ENCODE measurements around the gene APOA4.
"Not testable (repeated sequence)": the region's sequence is repeated elsewhere in the genome, so short reads cannot be mapped to it uniquely, and the experiment has no call there.

Gene APOA4

DNA sequence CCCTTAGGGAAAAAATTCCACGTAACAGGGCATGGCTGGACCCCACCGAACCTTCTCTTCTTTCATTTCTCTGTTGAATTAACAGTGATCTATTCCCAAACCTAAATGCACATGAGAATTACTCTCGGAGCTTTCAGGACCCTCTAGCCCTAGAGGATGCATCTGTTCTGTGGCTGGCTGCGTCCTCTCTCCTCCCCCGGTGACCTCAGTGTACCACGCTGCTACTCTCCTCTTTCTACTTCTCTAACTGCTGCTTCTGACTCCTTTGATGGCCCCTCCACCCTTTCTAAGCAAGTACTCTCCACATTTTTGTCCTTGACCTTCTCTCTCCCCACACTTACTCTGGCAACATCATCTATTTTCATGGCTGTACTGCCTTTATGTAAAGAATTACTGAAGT, 26.4 kb upstream of the APOA4 start:
- FAIRE-seq (no peak), DNase-seq (ENCODE audit: low spot score) (no peak)

DNA sequence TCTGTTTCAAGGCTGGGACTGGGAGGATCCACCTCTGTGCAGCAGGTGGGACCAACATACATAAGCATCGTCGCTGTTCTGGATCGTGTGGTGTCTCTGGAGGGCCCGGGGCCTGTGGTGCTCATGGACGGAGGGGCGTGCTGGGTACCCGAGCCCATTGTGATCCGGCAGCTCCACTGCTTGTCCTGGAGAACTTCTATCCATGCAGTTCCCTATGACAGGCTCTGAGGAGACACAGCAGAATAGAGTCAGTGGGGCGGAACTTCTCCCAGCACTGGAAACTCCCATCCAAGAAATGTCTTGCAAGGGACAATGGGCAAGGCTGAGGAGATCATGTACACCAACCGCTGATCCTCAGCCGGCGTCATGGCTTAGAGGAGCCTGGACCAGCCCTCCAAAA, 26.0 kb upstream of the APOA4 start:
- no peak for FAIRE-seq

DNA sequence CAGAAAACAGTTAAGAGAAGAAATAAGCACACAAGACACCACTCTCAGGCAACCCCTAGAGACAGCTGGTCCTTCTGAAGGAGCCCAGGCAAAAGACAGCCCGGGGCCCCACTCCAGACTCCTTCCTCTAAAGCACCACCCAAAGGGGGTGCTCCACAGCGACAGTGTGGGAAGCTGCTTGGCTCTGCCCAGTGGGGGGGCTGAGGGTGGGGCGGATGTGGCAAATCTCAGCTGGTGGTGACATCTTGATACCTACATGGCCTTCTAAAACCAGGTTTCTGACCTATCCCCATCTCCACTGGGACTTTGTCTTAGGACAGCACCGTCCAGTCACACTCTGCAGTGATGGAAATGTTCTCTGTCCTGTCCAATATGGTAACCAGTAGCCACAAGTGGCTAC, 24.5 kb upstream of the APOA4 start:
- no peak for DNase-seq (ENCODE audit: low spot score)
- no peak for FAIRE-seq

More for the DNA sequence above, 26.0 kb upstream of the APOA4 start:
- DNase-seq (ENCODE audit: low spot score), result no peak

DNA sequence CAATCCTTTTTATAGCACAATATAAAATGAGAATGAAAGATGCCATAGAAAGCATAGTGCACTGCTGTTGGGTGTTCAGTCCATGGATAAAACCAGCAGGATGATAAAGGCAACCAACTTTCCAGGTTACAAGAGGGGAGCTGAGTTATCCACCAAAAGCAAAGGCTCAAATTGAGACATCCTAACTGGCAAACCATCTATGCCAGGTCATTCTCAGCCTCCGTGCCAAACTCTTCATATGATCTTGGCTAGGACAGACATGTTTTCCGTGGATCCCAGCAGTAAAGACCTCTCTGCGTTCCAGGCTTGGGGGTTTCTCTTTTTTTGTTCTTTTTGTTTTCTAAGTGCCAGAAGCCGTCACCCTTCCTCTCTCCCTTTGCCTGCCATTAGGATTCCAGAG, 21.6 kb upstream of the APOA4 start:
- FAIRE-seq (no peak), DNase-seq (ENCODE audit: low spot score) (no peak)

DNA sequence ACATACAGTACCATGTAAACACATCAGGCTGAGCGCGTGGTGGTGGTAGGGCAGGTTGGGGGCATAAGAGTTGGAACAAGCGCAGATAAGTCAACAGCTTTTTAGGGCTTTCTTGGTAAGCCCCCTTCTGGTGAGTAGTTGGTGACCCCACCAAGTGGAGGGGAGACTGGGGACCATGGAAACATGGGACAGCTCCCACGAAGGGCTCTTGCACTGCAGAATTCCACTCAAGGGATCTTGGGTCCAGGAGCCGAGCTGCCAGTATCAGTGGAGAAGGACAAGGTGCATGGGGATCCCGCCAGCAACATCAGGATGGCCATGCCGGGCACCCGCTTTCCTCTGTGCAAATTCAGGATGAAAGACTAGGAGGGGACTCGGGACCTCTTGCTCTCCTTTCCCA, 20.6 kb upstream of the APOA4 start:
- no peak for DNase-seq (ENCODE audit: low spot score)
- FAIRE-seq, result no peak

DNA sequence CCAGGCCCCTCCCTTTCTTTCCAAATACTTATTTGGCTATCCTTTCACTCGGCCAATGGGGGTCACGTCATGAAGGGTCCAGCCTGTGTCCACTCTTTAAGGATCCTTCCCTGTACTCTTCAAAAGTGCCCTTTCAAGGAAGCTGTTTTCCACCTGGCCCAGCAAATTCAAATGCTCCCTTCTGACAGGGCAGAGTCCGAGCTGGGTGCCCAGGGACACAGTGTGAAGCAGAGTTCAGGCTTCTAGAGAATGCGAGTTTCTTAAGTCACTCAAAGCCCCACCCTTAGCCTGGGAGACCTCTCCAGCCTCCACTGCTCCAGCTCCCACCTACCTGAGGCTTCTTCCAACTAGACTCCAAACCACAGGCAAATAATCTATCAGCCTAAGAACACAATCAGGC, 19.8 kb upstream of the APOA4 start:
- FAIRE-seq, result no peak

DNA sequence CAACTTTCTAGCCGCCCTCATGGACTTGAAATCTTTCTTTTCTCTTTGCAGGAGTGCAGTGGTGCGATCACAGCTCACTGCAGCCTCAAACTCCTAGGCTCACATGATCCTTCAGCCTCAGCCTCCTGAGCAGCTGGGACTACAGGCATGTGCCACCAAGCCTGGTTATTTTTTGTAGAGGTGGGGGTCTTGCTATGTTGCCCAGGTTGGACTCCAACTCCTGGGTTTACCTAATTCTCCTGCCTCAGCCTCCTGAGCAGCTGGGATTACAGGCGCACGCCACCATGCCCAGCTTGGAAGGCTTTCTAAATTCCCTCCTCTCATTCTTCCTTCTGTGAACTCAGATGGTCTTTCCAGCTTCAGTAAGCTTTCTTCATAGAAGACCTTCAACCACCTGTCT, 19.0 kb upstream of the APOA4 start:
- DNase-seq (ENCODE audit: low spot score) (no peak), FAIRE-seq (no peak)

More for the DNA sequence above, 19.8 kb upstream of the APOA4 start:
- DNase-seq (ENCODE audit: low spot score), result no peak

DNA sequence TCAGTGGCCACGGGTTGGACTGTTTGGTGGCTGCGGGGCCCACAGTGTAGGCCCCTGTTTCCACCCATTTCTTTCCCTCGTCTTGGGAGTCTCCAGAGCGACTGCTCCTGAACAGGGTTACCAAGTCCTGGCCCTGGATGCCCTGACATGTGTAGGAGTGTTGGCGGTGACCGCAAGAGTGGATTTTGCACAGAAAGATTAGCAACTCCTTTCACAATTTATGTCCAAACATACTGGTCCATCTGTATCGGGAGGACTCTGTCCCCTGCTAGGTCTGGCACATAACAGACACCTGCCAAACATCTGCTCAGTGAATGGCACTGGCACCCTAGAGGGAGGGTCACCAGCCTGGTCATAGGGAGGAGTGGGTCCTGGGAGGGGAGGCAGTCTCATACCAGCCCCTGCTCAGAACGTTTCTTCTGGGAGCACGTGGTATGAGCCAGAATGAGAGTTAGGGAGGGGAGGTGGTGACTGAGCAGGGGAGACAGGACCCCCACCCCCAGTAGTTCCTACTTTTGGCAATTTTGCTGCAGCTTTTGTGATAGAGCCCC, 17.7 kb upstream of the APOA4 start:
- DNase-seq (ENCODE audit: low spot score) (no peak), FAIRE-seq (no peak)

DNA sequence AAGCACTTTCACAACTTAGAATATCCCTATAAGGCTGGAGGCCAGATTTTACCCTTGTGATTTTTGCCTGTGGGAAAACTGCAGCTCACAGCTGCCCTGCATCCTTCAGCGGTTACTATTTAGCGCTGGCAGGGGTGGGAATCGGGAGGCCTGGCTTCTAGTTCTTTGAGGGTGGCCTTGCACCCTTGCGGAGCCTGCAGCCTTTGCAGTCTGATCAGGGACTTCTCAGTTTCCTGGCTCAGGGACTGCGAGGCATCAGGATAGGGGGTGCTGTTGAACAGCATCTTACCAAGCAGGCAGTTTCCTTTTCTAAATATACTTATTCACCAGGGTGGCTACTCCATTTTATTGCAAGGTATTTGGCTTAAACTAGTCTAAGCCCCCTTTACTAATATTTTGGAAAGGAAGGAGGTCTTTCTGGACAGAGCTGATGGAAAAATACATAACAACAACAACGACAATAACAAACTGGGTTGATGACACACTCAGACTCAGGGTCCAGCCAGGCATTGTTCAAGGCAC, 17.2 kb upstream of the APOA4 start:
- FAIRE-seq (no peak), DNase-seq (ENCODE audit: low spot score) (no peak)

DNA sequence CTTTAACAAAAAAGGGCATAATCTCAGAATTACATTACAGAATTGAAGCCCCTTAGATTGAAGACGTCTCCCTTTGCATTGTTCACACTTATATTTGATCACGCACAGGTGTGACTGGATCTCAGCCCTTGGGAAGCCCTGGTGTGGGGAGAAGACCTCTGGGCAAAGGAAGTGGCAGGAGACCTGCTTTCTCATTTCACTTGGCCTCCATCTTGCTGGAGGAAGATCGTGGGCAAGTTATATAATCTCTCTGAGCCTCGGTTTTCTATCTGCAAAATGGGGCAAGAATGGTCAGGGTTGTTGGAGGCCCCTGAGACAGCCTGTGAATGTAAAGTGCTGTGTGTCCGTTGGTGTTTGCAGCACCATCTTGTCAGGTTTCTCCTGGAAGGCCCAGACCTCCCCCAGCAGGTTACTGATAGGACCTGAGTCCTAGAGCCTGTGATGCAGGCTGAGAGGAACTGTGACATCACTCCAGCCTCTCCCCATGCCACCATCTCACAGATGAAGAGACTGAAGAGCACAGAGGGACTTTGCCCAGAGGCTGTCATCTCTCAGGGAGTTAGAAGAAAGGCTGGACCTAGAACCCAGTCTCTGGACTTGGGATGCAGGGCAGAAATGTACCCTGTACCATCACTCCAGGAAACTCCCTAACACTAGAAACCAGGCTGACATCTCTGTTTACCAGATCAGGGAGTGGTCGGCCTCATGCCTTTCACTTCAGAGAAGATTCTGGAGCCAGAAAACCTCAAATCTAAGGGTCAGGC, 15.4 kb upstream of the APOA4 start:
- DNase-seq (ENCODE audit: low spot score), result no peak
- FAIRE-seq, result no peak

DNA sequence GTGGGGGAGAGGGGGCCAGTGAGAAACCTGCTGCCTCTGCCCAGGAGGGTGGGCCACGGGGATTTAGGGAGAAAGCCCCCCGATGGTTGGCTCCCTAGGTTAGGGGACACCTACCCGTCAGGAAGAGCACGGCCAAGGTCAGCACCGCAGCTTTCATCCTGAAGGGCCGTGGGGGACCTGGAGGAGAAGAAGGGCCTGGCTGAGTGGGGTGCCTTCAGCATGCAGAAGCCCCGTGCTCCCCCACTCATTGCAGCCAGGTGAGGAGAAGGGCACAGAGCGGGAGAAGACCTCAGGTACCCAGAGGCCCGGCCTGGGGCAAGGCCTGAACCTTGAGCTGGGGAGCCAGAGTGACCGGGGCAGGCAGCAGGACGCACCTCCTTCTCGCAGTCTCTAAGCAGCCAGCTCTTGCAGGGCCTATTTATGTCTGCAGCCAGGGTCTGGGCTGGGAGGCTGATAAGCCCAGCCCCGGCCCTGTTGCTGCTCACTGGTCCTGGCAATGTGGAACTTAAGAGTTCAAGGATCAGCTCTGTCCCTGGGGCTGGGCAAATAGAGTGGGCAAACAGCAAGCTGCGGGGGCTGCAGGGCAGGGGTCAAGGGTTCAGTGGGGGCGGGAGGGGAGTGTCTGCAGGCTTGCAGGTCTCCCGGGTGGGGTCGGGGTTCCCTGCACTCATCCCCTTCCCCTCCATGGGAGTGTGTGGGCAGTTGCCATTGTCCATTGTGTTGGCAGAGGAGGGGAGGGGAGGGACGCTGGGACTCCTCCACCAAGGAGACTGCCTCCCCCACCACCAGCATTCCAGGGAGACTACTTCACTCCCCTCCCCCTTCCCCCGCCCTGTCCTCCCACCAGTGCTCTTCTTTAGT, 14.4 kb upstream of the APOA4 start, which contains the start of gene APOA1:
APOA1 (minus strand) TSS at position 392 of the 861 bp plus-strand sequence; CDS start at position 157, 235 bp downstream.
- FAIRE-seq (no peak), DNase-seq (ENCODE audit: low spot score) (peak; percentile 33)

DNA sequence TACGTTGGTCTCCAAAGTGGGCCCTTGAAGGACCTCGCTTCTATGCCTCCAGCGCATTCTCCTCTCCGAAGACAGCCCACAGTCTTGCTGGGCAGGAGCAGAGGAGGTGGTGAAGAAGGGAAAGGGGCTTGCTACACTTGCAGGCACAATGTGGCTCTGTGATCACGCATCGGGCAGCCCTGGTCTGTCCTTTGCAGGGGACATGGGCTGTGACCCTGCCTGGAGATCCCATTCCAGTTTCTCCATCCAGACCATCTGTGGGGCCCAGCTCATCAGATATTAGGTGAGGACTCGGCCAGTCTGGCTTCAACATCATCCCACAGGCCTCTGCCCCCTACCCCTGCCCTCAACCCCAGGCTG, 13.5 kb upstream of the APOA4 start:
- DNase-seq (ENCODE audit: low spot score) (no peak), FAIRE-seq (no peak)

DNA sequence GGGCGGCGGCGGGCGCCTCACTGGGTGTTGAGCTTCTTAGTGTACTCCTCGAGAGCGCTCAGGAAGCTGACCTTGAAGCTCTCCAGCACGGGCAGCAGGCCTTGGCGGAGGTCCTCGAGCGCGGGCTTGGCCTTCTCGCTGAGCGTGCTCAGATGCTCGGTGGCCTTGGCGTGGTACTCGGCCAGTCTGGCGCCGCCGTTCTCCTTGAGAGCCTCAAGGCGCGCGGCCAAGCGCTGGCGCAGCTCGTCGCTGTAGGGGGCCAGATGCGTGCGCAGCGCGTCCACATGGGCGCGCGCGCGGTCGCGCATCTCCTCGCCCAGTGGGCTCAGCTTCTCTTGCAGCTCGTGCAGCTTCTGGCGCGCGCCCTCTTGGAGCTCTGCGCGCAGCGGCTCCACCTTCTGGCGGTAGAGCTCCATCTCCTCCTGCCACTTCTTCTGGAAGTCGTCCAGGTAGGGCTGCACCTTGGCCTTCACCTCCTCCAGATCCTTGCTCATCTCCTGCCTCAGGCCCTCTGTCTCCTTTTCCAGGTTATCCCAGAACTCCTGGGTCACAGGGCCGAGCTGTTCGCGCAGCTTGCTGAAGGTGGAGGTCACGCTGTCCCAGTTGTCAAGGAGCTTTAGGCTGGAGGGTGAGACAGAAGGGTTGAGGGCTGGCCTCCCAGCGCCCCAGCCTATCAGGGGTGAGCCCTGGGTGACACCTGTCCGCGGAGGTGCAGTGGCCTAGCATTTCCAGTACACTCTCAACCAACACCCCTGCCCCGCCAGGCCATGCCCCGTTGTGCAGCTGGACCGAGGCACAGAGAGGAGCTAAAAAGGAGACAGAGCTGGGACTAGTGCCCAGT, 12.9 kb upstream of the APOA4 start:
- DNase-seq (ENCODE audit: low spot score) (peak; percentile 89), FAIRE-seq (no peak)

DNA sequence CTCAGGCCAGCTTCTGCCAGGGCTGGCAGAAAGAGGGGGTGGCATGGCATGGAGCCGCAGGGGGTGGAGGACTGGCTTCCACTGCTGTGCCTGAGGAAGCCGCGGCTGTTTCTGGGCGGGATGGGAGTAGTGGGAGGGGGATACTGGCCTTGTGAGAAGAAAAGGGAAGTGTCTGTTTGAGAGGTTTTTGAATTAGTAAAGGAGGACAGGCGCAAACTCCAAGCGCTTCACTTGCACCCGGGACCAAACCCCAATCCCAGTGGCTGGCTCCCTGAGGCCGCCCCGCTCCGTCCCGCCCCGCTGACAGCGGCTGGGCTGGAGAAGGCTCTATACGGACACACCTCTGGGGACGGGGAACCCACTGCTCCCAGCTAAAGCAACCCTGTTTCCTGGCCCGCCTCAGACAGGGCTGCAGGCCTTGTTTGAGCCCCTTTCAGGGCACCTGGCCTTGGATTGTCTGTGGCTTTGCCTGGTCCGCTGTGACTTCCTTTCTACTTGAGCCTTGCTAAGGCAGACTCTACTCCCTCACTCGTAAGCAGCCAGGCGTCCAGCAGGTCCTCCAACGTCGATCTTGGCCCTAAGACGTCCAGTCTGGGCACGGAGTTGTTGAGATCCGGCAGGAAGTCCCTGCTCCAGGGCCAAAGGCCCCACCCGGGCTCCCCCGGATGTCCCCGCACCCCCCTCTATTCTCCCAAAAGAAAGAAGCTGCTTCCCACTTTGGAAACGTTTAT, 12.1 kb upstream of the APOA4 start:
- DNase-seq (ENCODE audit: low spot score) (no peak), FAIRE-seq (no peak)

DNA sequence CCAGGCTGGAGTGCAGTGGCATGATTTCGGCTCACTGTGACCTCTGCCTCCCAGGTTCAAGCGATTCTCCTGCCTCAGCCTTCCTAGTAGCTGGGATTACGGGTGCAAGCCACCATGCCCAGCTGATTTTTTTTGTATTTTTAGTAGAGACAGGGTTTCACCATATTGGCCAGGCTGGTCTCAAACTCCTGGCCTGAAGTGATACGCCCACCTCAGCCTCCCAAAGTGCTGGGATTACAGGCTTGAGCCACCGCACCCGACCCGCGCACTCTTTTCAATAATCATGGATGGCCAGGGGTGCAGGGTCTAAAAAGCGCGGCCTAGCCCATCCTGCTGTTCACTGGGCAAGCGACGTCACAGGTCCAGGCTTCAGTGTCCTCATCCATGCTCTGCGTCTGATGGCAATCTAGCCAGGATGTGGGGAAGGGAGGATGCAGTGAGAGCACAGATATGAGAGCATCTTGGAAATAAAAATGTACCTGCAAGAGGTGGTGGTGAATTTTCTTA, 11.5 kb upstream of the APOA4 start:
- FAIRE-seq; DNase-seq (ENCODE audit: low spot score): not testable (repeated sequence)

DNA sequence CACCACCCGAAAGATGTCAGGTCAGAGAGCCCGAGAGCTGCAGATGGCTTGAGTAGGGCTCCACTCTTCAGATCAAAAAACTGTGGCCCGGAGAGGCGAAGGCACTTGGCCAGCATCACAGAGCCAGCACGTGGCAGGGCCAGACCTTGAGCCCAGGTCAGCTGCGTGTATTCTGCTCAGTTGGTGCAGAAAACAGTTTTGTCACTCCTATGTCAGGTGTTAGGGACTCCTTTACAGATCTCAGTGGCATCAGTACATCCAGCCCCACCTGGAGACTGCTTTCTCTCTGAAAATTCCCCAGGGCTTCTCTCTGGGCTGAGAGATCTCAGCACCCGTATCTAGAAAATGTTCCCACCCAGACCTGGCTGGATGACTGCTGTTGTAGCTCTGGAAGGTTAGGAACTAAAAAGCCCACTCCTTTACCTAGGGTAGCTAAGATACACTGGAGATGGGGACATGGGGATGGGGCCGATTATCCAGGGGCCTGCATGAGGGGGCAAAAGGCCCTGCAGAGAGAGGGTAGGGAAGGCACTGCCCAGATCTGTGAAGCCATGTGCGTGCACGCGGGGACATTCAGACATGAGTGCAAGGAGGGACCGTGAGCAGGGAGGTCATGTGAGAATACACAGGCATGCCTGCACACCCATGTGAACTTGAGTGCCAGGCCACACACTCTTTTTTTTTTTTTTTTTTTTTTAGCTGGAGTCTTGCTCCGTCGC, 10.9 kb upstream of the APOA4 start:
- DNase-seq (ENCODE audit: low spot score) (no peak), FAIRE-seq (no peak)

DNA sequence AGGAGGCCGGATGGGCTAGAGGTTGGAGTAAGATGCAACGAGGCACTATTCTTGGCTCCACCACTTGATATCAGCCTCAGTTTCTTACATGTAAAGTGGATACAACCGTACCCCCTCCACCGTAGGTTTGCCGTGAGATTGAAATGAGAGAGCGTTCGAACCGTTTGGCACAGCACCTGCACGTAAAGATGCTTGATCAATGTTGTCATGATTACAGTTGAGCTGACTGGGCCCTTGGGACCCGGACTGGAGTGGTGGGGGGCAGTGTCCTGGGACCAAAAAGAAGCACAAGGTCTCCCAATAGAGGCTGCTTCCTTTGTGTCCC, 10.3 kb upstream of the APOA4 start:
- DNase-seq (ENCODE audit: low spot score), result no peak
- FAIRE-seq, result no peak

DNA sequence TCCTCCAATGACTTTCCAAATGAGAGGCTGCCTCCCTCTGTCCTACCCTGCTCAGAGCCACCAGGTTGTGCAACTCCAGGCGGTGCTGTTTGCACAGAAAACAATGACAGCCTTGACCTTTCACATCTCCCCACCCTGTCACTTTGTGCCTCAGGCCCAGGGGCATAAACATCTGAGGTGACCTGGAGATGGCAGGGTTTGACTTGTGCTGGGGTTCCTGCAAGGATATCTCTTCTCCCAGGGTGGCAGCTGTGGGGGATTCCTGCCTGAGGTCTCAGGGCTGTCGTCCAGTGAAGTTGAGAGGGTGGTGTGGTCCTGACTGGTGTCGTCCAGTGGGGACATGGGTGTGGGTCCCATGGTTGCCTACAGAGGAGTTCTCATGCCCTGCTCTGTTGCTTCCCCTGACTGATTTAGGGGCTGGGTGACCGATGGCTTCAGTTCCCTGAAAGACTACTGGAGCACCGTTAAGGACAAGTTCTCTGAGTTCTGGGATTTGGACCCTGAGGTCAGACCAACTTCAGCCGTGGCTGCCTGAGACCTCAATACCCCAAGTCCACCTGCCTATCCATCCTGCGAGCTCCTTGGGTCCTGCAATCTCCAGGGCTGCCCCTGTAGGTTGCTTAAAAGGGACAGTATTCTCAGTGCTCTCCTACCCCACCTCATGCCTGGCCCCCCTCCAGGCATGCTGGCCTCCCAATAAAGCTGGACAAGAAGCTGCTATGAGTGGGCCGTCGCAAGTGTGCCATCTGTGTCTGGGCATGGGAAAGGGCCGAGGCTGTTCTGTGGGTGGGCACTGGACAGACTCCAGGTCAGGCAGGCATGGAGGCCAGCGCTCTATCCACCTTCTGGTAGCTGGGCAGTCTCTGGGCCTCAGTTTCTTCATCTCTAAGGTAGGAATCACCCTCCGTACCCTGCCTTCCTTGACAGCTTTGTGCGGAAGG, 9.5 kb upstream of the APOA4 start:
- FAIRE-seq (no peak), DNase-seq (ENCODE audit: low spot score) (no peak)
